T-helper 1 cell treated with Interleukin-12 subunit alpha and Interleukin-12 subunit beta and Interleukin-4 antibody, amounts not matched to agents 30 μg/mL and 1 μg/mL, for 36 hours (primary cell): ENCODE data around the gene RCOR1.
"Not testable (repeated sequence)": the region's sequence is repeated elsewhere in the genome, so short reads cannot be mapped to it uniquely, and the experiment has no call there.

ENCODE experiments used
- H3K27ac Mint-ChIP-seq: one replicate; pipeline ENCODE4 v1.8.0; 2021; ENCODE audit warnings: mild to moderate bottlenecking, mixed read lengths
- H3K27me3 Mint-ChIP-seq: one replicate; pipeline ENCODE4 v1.8.0; 2021; ENCODE audit warnings: low read depth, mixed read lengths
- H3K36me3 Mint-ChIP-seq: one replicate; pipeline ENCODE4 v1.8.0; 2021; ENCODE audit warnings: low read depth, mixed read lengths
- H3K4me1 Mint-ChIP-seq: one replicate; pipeline ENCODE4 v1.8.0; 2021; ENCODE audit warnings: low read depth, mixed read lengths
- H3K4me3 Mint-ChIP-seq: one replicate; pipeline ENCODE4 v1.8.0; 2021; ENCODE audit warnings: mild to moderate bottlenecking, moderate library complexity, mixed read lengths
- H3K9me3 Mint-ChIP-seq: one replicate; pipeline ENCODE4 v1.8.0; 2021; ENCODE audit warnings: mixed read lengths

RCOR1 gene

GRCh38 chr14:102560458-102561261 is 31.8 kb upstream of the RCOR1 start:
- Mint-ChIP-seq H3K4me1 (peaks cover 3% of the 10 kb centered on the region), H3K9me3 (no peaks in the 10 kb centered on the region), H3K4me3 (no peak overlapping the region), H3K36me3 (no peaks in the 10 kb centered on the region), H3K27me3 (no peaks in the 10 kb centered on the region), H3K27ac (no peak overlapping the region)

GRCh38 chr14:102565331-102565887 is 27.0 kb upstream of the RCOR1 start:
- no peaks in the 10 kb centered on the region for H3K27me3 Mint-ChIP-seq
- peaks cover 11% of the 10 kb centered on the region for H3K4me1 Mint-ChIP-seq
- H3K36me3 Mint-ChIP-seq: no peaks in the 10 kb centered on the region
- no peaks in the 10 kb centered on the region for H3K9me3 Mint-ChIP-seq
- H3K27ac Mint-ChIP-seq: no peak overlapping the region
- H3K4me3 Mint-ChIP-seq: no peak overlapping the region

- Mint-ChIP-seq H3K9me3 (no peaks in the 10 kb centered on the region), H3K4me3 (no peak overlapping the region), H3K4me1 (peaks cover 11% of the 10 kb centered on the region), H3K27me3 (no peaks in the 10 kb centered on the region), H3K36me3 (no peaks in the 10 kb centered on the region), H3K27ac (peak overlapping the region; percentile 22)
Observed at GRCh38 chr14:102565959-102566358, 26.5 kb upstream of the RCOR1 start.

DNA sequence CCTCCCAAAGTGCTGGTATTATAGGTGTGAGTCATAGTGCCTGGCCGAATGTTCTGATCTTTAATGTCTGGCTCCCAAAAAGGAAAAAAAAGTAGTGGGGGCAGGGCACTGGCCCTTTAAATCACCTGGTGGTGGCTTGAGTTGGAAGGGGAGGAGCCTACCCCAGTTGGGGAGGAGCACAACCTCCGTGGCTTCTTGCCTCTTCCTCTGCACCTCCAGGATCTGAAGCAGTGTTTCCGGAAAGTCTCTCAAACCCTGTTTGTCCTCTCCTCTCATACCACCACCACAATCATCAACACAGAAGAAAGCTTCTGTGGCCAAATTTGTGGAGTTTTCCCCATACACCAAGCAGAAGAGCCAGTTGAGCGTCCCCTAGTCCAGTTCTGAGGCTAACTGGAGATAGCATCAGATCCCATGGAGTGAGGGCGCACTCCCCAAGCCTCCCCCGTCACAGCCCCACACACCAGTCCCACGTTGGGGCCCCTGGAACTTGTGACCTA is 24.3 kb upstream of the RCOR1 start:
- Mint-ChIP-seq H3K9me3 (no peaks in the 10 kb centered on the region), H3K4me3 (peak overlapping the region; percentile 75), H3K4me1 (peaks cover 11% of the 10 kb centered on the region), H3K27me3 (no peaks in the 10 kb centered on the region), H3K36me3 (no peaks in the 10 kb centered on the region), H3K27ac (peak overlapping the region; percentile 95)

DNA sequence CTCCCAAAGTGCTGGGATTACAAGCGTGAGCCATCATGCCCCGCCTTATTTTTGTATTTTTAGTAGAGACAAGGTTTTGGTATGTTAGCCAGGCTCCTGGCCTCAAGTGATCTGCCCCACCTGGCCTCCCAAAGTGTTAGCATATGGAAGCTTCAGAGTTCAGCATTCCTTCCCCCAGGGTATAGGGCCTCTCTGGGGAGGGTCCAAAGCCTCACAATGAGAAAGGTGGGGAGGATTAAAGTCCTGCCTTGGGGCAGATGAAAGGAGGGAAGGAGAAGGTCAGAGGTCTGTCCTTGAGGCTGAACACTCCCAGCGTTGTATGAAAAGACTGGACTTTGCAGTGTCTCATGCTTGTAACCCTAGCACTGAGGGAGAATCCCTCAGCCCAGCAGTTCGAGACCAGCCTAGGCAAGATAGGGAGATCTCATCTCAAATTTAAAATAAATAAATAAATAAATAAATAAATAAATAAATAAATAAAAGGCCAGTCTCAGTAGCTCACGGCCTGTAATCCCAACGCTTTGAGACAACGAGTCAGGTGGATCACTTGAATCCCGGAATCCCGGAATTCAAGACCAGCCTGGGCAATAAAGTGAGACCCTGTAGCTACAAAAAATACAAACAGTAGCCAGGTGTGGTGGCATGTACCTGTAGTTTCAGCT is 22.0 kb upstream of the RCOR1 start:
- peaks cover 14% of the 10 kb centered on the region for H3K4me1 Mint-ChIP-seq
- no peaks in the 10 kb centered on the region for H3K9me3 Mint-ChIP-seq
- no peaks in the 10 kb centered on the region for H3K27me3 Mint-ChIP-seq
- H3K36me3 Mint-ChIP-seq: no peaks in the 10 kb centered on the region
- H3K27ac Mint-ChIP-seq: no peak overlapping the region
- no peak overlapping the region for H3K4me3 Mint-ChIP-seq

DNA sequence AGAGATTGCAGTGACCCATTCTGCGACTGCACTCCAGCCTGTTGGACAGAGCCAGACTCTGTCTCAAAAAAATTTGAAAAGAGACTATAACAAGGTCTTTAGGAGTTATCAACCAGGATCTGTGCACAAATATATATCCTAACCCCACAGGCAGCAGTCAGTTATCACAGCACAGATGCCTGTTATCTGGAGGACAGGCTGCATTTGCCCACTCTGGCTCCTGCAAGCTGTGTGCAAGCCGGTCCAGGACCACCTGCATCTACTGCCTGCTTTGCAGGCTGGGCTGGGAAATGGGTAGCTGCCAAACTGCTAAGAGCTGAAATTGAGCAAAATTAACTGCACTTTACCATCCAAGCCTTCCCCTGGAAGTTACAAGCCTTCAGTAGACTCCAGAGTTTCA is 21.4 kb upstream of the RCOR1 start:
- no peaks in the 10 kb centered on the region for H3K9me3 Mint-ChIP-seq
- H3K27ac Mint-ChIP-seq: no peak overlapping the region
- peaks cover 11% of the 10 kb centered on the region for H3K4me1 Mint-ChIP-seq
- no peaks in the 10 kb centered on the region for H3K36me3 Mint-ChIP-seq
- no peaks in the 10 kb centered on the region for H3K27me3 Mint-ChIP-seq
- H3K4me3 Mint-ChIP-seq: no peak overlapping the region

GRCh38 chr14:102571478-102572042 is 20.9 kb upstream of the RCOR1 start:
- Mint-ChIP-seq H3K4me1 (peaks cover 11% of the 10 kb centered on the region), H3K4me3 (no peak overlapping the region), H3K9me3 (no peaks in the 10 kb centered on the region), H3K27me3 (no peaks in the 10 kb centered on the region), H3K36me3 (no peaks in the 10 kb centered on the region), H3K27ac (no peak overlapping the region)

- not testable (repeated sequence) for H3K4me3 Mint-ChIP-seq, H3K27ac Mint-ChIP-seq, H3K4me1 Mint-ChIP-seq, H3K36me3 Mint-ChIP-seq, H3K27me3 Mint-ChIP-seq, H3K9me3 Mint-ChIP-seq
Observed at GRCh38 chr14:102573161-102573560, 19.3 kb upstream of the RCOR1 start.

DNA sequence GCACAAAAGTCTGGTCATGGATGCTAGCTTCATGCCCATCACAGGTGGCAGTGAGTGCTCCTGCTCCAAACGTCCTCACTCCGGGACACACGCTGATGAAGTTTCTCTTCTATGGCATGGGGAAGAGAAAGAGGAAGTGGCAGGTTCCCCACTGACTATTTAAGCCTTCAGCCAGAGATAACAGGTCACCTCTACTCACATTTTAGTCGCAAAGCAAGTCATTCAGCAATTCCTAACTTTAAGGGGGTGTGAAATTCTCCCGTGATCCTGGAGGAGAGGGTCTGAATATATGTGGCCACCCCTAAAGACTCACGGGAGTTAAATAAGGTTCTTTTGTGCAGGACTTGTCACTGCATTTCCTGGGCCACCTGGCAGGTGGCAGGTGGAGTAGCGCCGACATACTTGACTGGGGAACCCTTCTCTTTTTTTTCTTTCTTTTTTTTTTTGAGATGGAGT is 18.8 kb upstream of the RCOR1 start:
- H3K9me3 Mint-ChIP-seq: no peaks in the 10 kb centered on the region
- H3K4me3 Mint-ChIP-seq: no peak overlapping the region
- H3K27ac Mint-ChIP-seq: no peak overlapping the region
- H3K36me3 Mint-ChIP-seq: no peaks in the 10 kb centered on the region
- H3K4me1 Mint-ChIP-seq: peaks cover 4% of the 10 kb centered on the region
- peaks cover 4% of the 10 kb centered on the region for H3K27me3 Mint-ChIP-seq

GRCh38 chr14:102574281-102575159 is 17.9 kb upstream of the RCOR1 start:
- no peak overlapping the region for H3K27ac Mint-ChIP-seq
- no peaks in the 10 kb centered on the region for H3K36me3 Mint-ChIP-seq
- H3K9me3 Mint-ChIP-seq: no peaks in the 10 kb centered on the region

GRCh38 chr14:102575160-102575845 is 17.1 kb upstream of the RCOR1 start:
- Mint-ChIP-seq H3K9me3 (no peaks in the 10 kb centered on the region), H3K27me3 (peaks cover 4% of the 10 kb centered on the region), H3K27ac (no peak overlapping the region), H3K4me3 (no peak overlapping the region), H3K4me1 (peaks cover 3% of the 10 kb centered on the region), H3K36me3 (no peaks in the 10 kb centered on the region)

More at GRCh38 chr14:102574281-102575159, 17.9 kb upstream of the RCOR1 start:
- Mint-ChIP-seq H3K4me3 (no peak overlapping the region), H3K27me3 (peaks cover 4% of the 10 kb centered on the region), H3K4me1 (peaks cover 3% of the 10 kb centered on the region)

DNA sequence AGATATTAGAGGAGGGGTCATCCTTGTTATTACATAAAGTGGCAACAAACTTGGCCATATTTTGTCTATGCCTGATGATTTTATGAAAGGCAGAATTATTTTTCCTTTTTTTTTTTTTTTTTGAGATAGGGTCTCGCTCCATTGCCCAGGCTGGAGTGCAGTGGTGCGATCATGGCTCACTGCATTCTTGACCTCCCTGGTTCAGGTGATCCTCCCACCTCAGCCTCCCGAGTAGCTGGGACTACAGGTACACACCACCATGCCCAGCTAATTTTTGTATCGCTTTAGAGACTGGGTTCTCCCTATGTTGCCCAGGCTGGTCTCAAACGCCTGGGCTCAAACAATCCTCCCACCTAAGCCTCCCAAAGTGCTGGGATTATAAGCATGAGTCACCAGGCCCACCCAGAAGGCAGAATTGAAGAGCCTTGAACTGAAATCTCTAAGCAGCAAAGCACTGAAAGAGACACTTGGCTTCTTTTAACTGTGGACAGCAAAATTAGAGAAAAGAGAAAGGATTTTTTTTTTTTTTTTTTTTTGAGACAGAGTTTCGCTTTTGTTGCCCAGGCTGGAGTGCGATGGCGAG is 16.5 kb upstream of the RCOR1 start:
- not testable (repeated sequence) for H3K4me1 Mint-ChIP-seq, H3K4me3 Mint-ChIP-seq, H3K9me3 Mint-ChIP-seq, H3K27me3 Mint-ChIP-seq, H3K27ac Mint-ChIP-seq, H3K36me3 Mint-ChIP-seq

GRCh38 chr14:102578821-102579220 is 13.6 kb upstream of the RCOR1 start:
- Mint-ChIP-seq H3K9me3 (no peaks in the 10 kb centered on the region), H3K27ac (no peak overlapping the region), H3K27me3 (peaks cover 4% of the 10 kb centered on the region), H3K4me1 (no peaks in the 10 kb centered on the region), H3K36me3 (no peaks in the 10 kb centered on the region), H3K4me3 (no peak overlapping the region)
